NB4 (cell line): ENCODE measurements around the gene CCDC110.

ENCODE experiments used
- DNase-seq: peaks from one replicate; pipeline ENCODE4 v3.0.0; 2010; ENCODE audit warnings: low read depth
- H3K4me3 ChIP-seq: one replicate; pipeline ENCODE4 v1.5.1; 2011; ENCODE audit warnings: mild to moderate bottlenecking, low read depth, low read length, moderate library complexity
- CTCF ChIP-seq: IDR thresholded peaks from one replicate; pipeline ENCODE4 v1.5.1; 2012; ENCODE audit warnings: low read depth, low read length
- MAX ChIP-seq: IDR thresholded peaks from 2 replicates; pipeline ENCODE4 v1.6.1; 2011; ENCODE audit warnings: low read depth, low read length
- MYC ChIP-seq: IDR thresholded peaks from 2 replicates; pipeline ENCODE4 v1.6.1; 2011; ENCODE audit warnings: low read depth, low read length
- POLR2A ChIP-seq: IDR thresholded peaks from 2 replicates; pipeline ENCODE4 v1.6.1; 2011; ENCODE audit warnings: mild to moderate bottlenecking; ENCODE audit not compliant: insufficient read length; ENCODE audit errors: extremely low read depth

Gene CCDC110

GRCh38 chr4:185445209-185445608 is 26.3 kb downstream of the CCDC110 start:
- no peak for DNase-seq
- H3K4me3 ChIP-seq: no peak overlapping the region
- TF ChIP-seq MYC (no peak), CTCF (no peak), MAX (no peak), POLR2A (no peak)

DNA sequence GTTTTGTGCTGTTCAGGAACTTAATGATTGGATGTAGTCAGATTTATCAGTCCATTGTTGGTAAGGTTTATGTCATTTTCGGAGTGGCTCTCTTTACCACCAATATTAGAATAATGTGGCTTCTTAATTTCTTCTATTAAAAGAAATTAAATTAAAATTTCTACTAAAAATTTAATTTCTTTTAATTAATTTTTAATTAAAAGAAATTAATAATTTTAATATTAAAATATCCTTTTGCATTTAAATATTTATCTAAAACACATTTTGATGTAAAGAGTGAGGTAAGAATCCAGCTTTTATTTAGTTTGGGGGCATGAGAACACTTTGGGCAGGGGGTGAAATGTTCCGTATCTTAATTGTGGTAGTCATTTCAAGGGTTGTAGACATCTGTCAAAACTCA is 30.1 kb downstream of the CCDC110 start:
- TF ChIP-seq POLR2A: no peak
- TF ChIP-seq MYC: no peak
- no peak for TF ChIP-seq MAX
- no peak for TF ChIP-seq CTCF
- H3K4me3 ChIP-seq: no peak overlapping the region
- DNase-seq: no peak

- no peak for TF ChIP-seq MAX
- no peak for TF ChIP-seq MYC
- TF ChIP-seq POLR2A: no peak
- TF ChIP-seq CTCF: no peak
- no peak for DNase-seq
- no peak overlapping the region for H3K4me3 ChIP-seq
These were observed 33.7 kb downstream of the CCDC110 start for GRCh38 chr4:185437809-185438208.

DNA sequence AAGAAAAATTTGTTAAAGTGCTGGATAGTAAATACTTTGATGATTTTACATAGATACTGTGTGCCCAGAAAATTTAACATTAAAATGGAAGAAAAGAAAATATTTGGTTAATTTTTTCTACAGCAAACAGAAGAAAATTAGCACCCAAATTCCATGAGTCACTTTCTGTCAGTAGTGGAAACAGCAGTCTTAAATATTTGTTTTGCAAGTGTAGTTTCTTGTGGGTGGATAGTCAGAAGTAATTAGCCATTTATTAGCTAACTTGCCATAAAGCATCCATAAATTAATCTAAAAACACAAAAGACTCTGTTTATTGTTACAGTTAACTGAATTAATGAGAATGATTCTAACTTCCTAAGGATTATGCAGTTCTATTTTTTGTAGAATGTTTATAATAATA is 36.1 kb downstream of the CCDC110 start:
- DNase-seq: no peak
- TF ChIP-seq POLR2A (no peak), MAX (no peak), CTCF (no peak), MYC (no peak)
- H3K4me3 ChIP-seq: no peak overlapping the region

DNA sequence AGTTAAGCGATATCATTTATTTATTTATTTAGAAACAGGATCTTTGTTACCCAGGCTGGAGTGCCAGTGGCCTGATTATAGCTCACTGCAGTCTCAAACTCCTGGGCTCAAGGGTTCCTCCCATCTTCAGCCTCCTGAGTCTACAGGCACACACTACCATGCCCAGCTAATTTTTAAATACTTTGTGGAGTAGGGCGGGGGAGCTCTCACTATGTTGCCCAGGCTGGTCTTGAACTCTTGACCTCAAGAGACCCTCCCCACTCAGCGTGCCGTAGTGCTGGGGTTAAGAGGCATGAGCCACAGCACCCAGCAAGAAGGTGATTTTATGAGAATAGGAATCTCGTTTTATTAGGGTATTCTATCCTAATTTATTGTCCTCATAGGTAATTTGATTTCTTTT is 41.9 kb downstream of the CCDC110 start:
- no peak for TF ChIP-seq MAX
- TF ChIP-seq POLR2A: no peak
- TF ChIP-seq CTCF: no peak
- peak; percentile 4 for DNase-seq
- no peak overlapping the region for H3K4me3 ChIP-seq

GRCh38 chr4:185426960-185427688 is 44.4 kb downstream of the CCDC110 start:
- DNase-seq: no peak
- TF ChIP-seq MYC (no peak), POLR2A (no peak), CTCF (no peak), MAX (no peak)
- H3K4me3 ChIP-seq: no peak overlapping the region
